A673 (cell line): ENCODE measurements around the gene SORCS1. TPM values are rescaled to one million over a fixed set of nuclear protein-coding genes. Genes with fewer than 3 reads are reported as not detected.
A peak's percentile ranks its signal among the peaks of the same experiment; 100 is the strongest.

Experiments used
- BruUV-seq: library from RNA; stranded (reverse); fragments of 400-500 nt; replicated peaks from 2 replicates; lab custom pipeline; 2021; lab: Mats Ljungman, UMichigan
- CTCF ChIA-PET: fragments of 300-600 bp; sonication (Branson Sonifier 250); formaldehyde crosslinking; loops from one replicate; lab custom pipeline; 2022; ENCODE audit warnings: antibody characterized with exemption; lab: Charles Lee
- POLR2A ChIA-PET: fragments of 300-600 bp; sonication (Branson Sonifier 250); formaldehyde crosslinking; loops from one replicate; lab custom pipeline; 2022; ENCODE audit warnings: antibody characterized with exemption; ENCODE audit not compliant: low non-redundant PET; lab: Charles Lee
- DNase-seq: peaks from one replicate; pipeline ENCODE4 v3.0.0-alpha.2; 2015; ENCODE audit warnings: low spot score
- H3K27ac ChIP-seq: fragments of 200-600 bp; sonication (generic); 2 replicates; pipeline ENCODE4 v1.5.1; 2016; ENCODE audit warnings: mixed run types, low read depth, mild to moderate bottlenecking, mixed read lengths, antibody characterized with exemption, low read length; ENCODE audit not compliant: poor library complexity, severe bottlenecking
- H3K27me3 ChIP-seq: fragments of 200-600 bp; sonication (generic); replicated peaks from 2 replicates; pipeline ENCODE4 v1.6.1; 2017; ENCODE audit warnings: mixed run types, low read depth, mild to moderate bottlenecking, mixed read lengths, antibody characterized with exemption, low read length; ENCODE audit not compliant: insufficient read depth, poor library complexity
- H3K36me3 ChIP-seq: fragments of 200-600 bp; sonication (generic); 2 replicates; pipeline ENCODE4 v1.6.1; 2016; ENCODE audit warnings: mixed run types, mild to moderate bottlenecking, mixed read lengths, antibody characterized with exemption, low read length; ENCODE audit not compliant: insufficient read depth, poor library complexity, severe bottlenecking
- H3K4me1 ChIP-seq: fragments of 200-600 bp; sonication (generic); 2 replicates; pipeline ENCODE4 v1.6.1; 2017; ENCODE audit warnings: mixed run types, mild to moderate bottlenecking, mixed read lengths, antibody characterized with exemption, low read length; ENCODE audit not compliant: insufficient read depth, poor library complexity, severe bottlenecking
- H3K4me3 ChIP-seq: fragments of 200-600 bp; sonication (generic); 2 replicates; pipeline ENCODE4 v1.5.1; 2016; ENCODE audit warnings: low read depth, mixed run types, mild to moderate bottlenecking, mixed read lengths, low read length; ENCODE audit not compliant: poor library complexity, severe bottlenecking
- H3K9me3 ChIP-seq: fragments of 200-600 bp; sonication (generic); 2 replicates; pipeline ENCODE4 v1.6.1; 2016; ENCODE audit warnings: mixed run types, low read depth, mild to moderate bottlenecking, mixed read lengths, antibody characterized with exemption, low read length; ENCODE audit not compliant: poor library complexity, severe bottlenecking
- CTCF ChIP-seq: fragments of 300-800, 200-600 bp; sonication (generic); conservative IDR thresholded peaks from 2 replicates; pipeline ENCODE4 v1.5.1; 2017; ENCODE audit warnings: low read depth, mild to moderate bottlenecking, antibody characterized with exemption, low read length, moderate library complexity, mixed read lengths
- EZH2 ChIP-seq: fragments of 200-600 bp; sonication (generic); IDR thresholded peaks from 2 replicates; pipeline ENCODE4 v1.6.1; 2017; ENCODE audit warnings: borderline replicate concordance, low read depth, mild to moderate bottlenecking, mixed read lengths, antibody characterized with exemption, low read length; ENCODE audit not compliant: poor library complexity, severe bottlenecking
- intact Hi-C: fragments of 100-400 bp; cut with micrococcal nuclease; formaldehyde crosslinking; loops from one replicate; pipeline ENCODE4 v1.10.0; 2022; ENCODE audit not compliant: unreplicated experiment
- total RNA-seq: library from RNA; stranded (reverse); gene quantifications from 2 replicates; pipeline ENCODE4 v1.2.3, GENCODE V29; 2021

SORCS1 gene
- total RNA-seq, 1 experiment from 2014 or later = 0.34 TPM

DNA sequence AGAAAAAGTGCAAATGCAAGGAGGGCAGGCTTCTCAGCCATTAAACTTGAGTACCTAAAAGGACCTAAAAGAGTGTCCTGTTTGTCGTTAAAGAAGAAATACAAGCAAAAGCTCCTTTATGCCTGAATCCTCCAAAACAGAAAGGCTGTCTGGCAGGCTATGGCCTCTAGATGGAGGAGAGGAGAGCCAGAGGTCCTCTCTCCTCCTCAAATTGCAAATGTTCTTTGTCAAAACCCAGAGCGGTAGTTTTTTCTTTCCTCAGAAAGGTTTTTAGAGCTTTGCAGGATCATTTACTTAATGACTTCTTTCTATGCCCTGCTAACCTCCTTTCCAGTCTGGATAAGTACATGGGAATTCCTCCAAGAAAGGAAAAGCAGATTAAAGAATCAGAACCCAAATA lies 1.9 kb upstream of the SORCS1 start:
- no peak overlapping the region for H3K4me3 ChIP-seq
- DNase-seq = peak; percentile 22
- ChIA-PET POLR2A (no interaction called here), CTCF (no interaction called here)
- intact Hi-C loops = no loop called here
- peaks cover 4% of the 10 kb centered on the region for H3K4me1 ChIP-seq
- BruUV-seq = no TSS peak
- no peak for TF ChIP-seq EZH2
- peak; percentile 4; the same call in 1 of the 2 replicates for TF ChIP-seq CTCF
- H3K36me3 ChIP-seq = no peaks in the 10 kb centered on the region
- H3K9me3 ChIP-seq = no peaks in the 10 kb centered on the region
- H3K27me3 ChIP-seq = peaks cover 52% of the 10 kb centered on the region
- no peak overlapping the region for H3K27ac ChIP-seq

GRCh38 chr10:107164992-107165391 lies 486 bp upstream of the SORCS1 start:
- peaks cover 66% of the 10 kb centered on the region for H3K27me3 ChIP-seq
- peak; percentile 4 for DNase-seq
- H3K4me3 ChIP-seq = peak overlapping the region; percentile 50

DNA sequence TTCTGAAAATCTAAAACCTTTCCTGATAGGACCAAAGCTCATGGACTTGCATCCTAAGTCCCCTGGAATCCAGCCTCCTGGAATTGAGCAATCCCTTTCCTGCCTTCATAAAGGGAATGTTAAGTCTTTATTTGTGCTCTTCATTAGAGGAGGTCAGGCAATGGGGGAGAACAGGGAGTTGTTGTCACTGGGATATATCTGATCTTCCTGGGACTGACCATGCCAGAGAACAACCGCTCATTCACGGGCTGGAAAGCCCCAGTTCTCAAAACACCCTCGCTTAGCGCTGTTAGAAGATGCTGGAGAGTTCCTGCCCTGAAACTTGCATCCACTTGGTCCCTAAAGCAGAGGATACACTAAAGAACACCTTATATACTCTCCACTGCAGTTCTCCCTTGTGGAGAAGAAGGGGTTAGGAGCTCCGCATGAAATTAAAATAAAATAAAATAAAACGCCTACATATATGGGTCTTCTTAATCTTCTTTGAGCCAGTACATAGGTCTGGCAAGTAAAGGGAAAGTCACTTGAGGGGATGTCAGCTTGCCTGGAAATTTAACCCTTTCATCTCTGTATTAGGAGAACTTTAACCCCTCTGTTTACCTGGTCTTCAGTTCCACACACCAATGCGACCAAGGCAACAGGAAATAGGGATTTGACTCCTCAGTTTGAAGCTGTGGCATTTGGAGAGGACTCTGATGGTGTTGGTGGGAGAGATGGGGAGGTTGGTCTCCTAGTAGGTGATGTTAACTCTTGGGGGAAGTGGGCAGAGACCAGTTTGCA lies 1.2 kb downstream of the SORCS1 start:
- intact Hi-C loops = no loop called here
- TF ChIP-seq CTCF (no peak), EZH2 (no peak)
- peaks cover 67% of the 10 kb centered on the region for H3K27me3 ChIP-seq
- CTCF ChIA-PET = no interaction called here
- H3K36me3 ChIP-seq = no peaks in the 10 kb centered on the region
- no TSS peak for BruUV-seq
- POLR2A ChIA-PET = no interaction called here
- no peak overlapping the region for H3K27ac ChIP-seq
- no peaks in the 10 kb centered on the region for H3K9me3 ChIP-seq
- DNase-seq = no peak
- H3K4me1 ChIP-seq = peaks cover 4% of the 10 kb centered on the region
- H3K4me3 ChIP-seq = no peak overlapping the region

More at GRCh38 chr10:107164992-107165391, 486 bp upstream of the SORCS1 start:
- Histone ChIP-seq H3K9me3 (no peaks in the 10 kb centered on the region), H3K36me3 (no peaks in the 10 kb centered on the region), H3K27ac (no peak overlapping the region), H3K4me1 (peaks cover 4% of the 10 kb centered on the region)
- TF ChIP-seq EZH2 (no peak), CTCF (no peak)
- CTCF ChIA-PET = no interaction called here
- intact Hi-C loops = no loop called here
- POLR2A ChIA-PET = no interaction called here
- no TSS peak for BruUV-seq
